HG03520 (cell line): ENCODE measurements around the gene LPXN.
"Not testable (repeated sequence)": the region's sequence is repeated elsewhere in the genome, so short reads cannot be mapped to it uniquely, and the experiment has no call there.

ENCODE experiments used
- ATAC-seq: cut with Tn5 transposase; IDR thresholded peaks from one replicate; pipeline ENCODE4 v1.9.1; 2021; ENCODE audit warnings: mild to moderate bottlenecking, moderate library complexity; ENCODE audit not compliant: unreplicated experiment

The LPXN gene

DNA sequence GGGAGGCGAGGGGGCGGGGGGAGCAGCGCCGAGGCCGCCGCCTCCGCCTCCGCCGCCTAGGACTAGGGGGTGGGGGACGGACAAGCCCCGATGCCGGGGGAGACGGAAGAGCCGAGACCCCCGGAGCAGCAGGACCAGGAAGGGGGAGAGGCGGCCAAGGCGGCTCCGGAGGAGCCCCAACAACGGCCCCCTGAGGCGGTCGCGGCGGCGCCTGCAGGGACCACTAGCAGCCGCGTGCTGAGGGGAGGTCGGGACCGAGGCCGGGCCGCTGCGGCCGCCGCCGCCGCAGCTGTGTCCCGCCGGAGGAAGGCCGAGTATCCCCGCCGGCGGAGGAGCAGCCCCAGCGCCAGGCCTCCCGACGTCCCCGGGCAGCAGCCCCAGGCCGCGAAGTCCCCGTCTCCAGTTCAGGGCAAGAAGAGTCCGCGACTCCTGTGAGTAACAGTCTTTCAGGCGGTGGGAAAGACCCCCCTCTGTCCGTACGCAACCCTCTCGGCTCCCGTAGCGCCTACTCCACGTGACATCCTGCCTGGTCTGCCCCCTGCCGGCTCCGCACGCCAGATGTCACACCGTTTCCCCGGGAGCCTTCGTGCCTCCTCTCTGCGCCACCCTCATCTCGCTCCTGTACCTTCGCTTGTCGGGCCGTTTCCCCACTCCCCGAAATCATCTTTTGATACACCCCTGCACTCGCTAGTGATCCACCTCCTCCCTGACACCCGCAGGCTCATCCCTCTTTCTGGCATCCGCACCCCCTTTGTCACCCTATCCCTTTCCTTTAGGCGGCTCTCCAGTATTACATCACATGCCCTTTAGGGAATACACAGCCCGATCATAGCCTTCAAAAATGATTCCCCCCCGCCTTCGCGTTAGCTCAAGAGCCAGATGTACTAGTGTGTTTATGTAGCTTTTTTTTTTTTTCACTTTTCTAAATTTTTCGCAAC is 3.8 kb upstream of the LPXN start:
- ATAC-seq = peak; percentile 31

DNA sequence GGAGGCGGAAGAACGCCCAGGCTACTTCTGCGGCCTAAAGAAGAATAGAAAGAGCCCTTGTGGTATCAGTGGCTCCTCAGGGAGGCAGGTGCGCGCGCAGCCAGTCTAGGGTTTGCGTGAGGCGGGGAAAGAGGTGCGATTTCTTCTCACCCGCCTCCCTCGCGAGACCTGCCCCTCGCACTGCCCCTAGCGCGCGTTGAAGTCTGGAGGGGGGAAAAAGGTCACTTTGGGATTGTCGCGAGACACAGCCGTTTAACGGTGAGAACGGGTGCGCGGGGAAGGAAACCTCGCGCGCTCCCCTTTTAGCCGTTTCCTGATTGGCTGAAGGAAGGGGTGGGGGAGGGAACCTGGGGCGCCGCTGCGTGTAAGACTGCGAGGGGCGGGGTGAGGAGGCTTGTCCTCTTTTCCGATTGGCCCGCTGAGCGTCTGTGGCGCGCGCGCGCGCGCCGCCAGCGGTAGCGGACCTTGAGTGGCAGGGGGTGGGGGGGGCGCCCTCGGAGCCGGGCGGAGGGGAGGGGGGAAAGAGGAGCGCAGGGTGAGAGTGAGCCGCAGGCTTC is 3.1 kb upstream of the LPXN start, which contains the start of gene ZFP91:
ZFP91 (plus strand) TSS at position 429 of the 557 bp plus-strand sequence. CDS start 219 bp downstream, outside the sequence.
- peak; percentile 31 for ATAC-seq

DNA sequence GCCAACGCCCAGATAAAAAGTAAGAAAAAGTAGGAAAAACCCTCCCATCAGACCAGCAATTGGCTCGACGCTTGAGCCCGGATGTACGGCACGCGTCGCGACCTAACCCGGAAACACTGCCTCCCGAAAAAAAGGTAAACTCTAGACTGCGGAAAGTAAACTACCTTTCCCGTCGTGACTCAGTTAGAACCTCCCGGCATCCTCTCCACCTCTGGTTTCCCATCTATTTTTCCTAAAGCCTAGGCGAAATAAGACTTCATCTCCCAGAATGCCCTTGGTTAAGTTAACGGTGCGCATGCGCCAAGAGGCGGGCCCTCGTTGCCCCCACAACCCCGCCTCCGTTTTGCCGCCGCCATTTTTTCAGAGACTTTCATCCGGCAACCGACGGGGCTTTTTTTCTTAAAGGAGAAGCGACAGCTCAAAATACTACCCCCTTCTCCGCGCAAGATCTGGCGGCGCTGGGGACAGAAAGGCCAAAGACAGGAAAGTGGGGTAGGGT is 2.5 kb upstream of the LPXN start:
- no peak for ATAC-seq

DNA sequence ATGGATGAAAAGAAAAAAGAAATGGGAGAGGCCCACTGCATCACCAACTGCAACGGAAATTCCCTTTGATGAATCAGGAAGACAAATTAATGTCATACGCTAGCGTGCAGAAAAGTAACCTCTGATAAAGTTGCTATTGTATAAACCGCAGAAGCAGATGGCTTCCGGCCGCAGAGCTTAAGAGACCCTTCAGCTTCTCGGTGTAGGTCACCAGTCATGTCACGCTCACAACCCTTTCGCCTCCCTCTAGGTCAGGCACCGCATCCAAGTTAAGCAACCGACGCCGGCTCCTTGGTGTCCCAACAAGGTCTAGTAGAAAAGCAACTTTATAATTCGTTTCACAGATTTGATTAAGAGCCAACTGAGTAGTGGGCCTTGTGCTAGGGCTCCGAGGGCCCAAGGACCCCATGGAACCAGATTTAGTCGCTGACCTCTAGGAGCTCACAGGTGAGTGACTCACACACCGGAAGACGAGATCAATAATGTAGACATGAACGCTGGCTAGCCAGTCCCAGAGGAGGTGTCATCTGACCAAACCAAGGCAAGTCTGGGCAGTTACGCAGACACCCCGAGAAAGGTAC is 2.0 kb upstream of the LPXN start:
- peak; percentile 47 for ATAC-seq

DNA sequence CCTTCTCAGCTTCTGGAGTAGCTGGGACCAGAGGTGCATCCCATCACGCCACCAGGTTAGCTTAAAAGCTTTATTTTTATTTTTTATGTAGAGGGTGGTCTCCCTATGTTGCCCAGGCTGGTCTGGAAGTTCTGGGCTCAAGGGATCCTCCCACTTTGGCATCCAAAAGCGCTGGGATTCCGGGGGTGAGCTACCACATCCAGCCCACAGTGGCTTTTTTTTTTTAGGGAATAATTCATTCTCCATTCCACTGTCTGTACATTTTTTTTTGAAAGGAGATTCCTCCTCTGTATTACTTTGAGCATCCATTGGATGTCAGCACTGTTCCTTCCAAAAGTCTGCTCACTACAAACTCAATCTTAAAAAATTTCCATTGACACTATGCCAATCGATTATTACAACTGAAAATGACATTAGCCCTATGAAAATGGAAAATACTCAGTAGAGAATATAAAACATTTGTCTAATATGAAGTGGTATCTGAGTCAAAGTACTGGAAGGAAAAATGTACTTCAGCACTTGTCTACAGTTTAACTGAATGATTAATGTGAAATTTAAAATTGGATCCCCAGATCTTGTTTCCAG is 1.3 kb upstream of the LPXN start:
- ATAC-seq = no peak

DNA sequence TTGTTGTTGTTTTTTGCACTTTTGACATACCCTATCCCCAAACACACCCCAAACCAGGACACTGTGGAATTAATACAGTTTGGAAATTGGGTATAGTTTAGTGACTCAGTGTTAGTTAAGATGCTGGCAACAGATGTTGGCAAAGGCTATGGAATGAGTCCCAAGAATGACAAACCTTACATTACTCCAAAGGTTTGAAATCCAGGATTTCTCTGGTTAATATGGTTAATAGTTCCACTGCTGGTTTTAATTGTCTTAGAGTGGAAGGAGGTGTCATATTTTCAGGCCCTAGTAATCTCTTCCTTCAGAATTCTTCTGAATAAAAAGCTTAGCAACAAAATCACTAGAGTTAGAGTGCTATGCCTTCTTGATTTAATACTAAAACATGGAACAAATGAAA is 775 bp downstream of the LPXN start:
- ATAC-seq = no peak

DNA sequence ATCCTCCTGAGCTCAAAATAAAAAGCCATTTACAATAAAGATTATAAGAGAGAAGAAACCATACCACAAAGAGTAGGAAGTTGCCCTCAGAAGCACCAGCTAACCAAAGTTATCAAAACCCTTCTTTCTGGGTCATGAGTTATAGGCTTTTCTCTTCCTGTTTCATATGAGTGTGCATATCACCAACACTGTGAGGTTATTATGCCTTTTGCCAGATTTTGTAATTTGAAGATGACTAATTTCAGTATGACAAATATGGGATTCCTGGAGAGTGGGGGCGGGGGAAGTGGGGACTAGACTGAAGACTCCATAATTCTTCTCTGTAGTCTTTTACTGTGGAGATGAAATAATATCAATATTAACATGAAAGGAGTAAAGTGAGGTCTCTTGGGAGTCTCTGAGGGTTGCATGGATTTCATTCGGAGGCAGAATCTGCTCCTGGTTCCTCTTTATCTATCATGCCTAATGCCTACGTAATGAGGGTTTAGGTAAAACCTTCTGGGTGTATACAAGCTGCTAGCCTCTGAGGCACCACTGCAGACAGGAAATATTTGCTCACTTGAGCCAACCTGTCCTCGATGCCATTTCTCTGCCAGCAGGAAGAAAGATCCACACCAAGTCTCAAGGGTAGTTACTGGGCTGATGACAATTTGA is 2.1 kb downstream of the LPXN start:
- no peak for ATAC-seq

DNA sequence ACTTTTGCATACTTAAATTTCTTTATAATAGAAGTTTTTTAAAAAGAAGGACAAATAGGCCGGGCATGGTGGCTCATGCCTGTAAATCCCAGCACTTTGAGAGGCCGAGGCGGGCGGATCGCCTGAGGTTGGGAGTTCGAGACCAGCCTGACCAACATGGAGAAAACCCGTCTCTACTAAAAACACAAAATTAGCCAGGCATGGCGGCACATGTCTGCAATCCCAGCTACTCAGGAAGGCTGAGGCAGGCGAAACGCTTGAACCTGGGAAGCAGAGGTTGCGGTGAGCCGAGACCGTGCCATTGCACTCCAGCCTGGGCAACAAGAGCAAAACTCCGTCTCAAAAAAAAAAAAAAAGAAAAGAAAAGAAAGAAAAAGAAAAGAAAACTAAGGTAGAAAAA is 2.8 kb downstream of the LPXN start:
- ATAC-seq = not testable (repeated sequence)

DNA sequence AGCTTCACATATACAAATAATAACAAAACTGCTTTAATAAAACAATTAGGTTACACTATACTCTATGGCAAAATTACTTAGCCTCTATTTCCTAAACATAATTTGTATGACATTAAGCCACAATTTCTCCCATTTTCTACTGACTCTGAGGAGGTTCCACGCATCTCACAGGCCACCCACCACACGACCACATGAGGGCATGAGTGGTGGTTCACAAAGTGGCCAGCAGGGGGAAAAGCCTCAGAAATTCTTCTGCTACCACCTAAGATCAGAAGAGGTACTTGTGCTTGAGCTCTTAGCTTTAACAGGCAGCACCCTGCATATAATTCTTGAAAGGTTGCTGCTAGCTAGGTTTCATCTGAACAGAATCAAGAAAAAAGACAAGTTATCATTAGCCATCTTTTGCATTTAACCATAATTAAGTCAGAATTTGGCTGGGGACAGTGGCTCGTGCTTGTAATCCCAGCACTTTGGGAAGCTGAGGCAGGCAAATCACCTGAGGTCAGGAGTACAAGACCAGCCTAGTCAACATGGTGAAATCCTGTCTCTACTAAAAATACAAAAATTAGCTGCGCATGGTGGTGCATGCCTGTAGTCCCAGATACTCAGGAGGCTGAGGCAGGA is 7.7 kb downstream of the LPXN start:
- peak; percentile 91 for ATAC-seq

DNA sequence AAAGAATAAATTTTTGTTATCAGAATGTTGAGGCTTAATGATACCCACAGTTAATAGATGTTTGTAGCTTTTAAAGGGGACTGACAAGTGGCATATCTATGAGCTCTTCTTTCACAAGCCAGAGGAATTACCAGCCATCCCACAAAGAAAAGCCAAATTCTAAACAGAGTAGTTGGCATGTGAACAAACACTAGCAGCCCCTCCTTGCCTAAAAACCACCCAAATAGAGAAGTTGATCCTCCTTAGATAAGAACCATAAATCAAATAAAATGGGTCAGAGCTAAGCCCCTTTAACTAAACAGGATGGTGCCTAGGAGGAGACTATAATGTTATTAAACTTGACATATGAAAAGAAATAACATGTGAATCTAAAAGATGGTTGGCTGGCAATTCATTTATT is 11.4 kb downstream of the LPXN start:
- no peak for ATAC-seq

DNA sequence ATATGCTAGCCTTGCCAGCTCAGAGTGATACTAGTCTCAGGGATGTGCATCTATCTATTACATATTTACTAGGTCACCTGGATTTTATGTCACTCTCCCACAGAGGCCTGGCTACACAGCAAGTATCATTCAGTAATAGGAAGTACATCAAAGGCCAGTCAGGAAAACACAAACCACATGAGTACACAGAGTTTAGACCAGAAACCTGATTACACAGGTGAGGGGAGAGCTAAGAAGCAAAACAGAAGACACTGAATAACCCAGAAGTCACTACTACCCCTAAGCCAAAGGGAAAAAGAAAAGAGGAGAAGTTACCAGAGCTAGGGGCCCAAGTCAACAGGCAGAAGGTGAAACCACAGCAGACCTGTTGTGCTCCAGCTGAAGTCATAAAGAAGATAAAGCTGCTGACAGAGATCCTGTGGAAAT is 13.3 kb downstream of the LPXN start:
- ATAC-seq = peak; percentile 67

DNA sequence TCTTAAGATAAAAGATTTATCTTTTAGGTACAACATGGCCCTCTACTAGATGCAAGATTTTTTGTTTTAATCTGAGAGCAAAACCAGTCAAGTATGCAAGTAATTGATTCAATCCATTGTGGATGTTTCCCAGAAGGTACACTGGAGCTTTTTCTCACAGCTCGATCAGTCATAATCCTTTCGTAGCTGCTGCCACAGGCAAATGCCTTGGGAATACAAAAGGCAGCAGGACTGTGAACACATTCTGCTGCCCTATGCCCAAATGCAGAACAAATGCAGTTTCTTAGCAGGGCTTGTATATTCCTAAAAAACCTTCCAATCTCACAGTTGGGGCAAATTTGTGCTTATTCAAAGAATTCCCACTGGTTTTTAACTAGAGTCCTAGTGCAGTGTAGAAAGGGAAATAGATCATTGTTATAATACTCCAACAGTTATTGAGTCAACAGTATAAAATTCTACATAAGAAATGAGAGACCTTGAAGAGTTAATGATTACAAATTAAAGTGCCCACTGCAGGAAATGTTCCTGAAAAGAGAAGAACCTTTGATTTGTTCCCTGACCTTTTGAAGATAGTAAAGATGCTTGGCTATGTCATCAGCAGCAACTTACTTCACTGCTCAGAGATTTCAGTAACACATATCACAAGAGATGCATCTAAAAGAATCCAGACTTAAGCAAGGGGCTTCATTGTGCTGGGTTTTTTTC is 14.1 kb downstream of the LPXN start:
- ATAC-seq = no peak

DNA sequence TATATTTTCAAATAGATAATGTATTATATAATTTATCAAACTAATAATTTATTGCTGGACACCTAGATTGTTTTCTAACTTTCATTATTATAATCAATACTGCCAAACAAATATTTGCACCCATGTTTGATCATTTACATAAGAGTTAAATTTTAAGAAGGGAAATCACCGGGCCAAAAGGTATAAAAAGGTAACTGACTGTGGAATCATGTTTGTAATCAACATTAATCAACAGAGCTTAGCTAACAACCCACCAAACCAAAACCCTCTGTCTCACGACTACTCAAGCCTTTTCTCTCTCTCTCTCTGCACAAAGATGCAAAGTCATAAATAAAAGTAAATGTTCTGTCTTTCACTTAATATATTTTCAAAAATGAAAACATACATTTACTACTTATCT is 14.8 kb downstream of the LPXN start:
- no peak for ATAC-seq

DNA sequence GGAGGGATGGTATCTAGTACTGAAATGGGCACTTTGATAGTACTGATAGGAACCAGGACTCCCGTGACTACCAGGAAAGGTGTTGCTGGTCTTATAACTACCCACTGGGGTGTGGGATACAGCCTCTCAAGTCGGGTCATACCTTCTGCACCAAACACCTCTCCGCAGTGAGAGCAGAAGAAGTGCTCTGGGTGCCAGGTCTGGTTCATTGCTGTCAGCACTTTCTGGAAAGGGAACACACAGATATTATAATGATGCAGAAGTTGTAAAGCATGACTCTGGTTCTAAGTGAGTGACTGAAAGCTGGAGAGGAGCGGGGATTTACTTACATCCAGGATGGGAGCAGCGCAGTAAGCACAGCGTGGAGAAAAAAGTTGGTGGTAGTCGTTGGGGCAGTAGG is 26.0 kb downstream of the LPXN start:
- no peak for ATAC-seq

DNA sequence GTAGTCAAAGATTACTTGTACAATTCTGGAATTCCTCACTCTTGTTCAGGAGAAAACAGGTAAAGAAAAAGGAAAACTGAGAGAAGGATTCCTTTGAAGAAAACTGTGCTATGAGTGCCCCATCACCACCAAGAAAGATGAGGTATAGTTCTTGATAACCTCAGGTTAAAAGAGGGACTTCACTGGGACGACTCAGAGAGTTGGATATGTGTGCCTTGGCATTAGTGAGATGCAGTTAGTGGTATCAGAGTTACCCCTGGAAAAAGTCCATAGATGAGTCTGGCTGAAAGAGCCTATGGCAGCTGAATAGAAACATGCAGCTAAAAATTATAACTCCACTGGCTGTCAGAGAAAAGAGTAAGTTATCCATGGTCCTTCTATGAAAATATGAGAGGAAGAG is 28.8 kb downstream of the LPXN start:
- no peak for ATAC-seq

DNA sequence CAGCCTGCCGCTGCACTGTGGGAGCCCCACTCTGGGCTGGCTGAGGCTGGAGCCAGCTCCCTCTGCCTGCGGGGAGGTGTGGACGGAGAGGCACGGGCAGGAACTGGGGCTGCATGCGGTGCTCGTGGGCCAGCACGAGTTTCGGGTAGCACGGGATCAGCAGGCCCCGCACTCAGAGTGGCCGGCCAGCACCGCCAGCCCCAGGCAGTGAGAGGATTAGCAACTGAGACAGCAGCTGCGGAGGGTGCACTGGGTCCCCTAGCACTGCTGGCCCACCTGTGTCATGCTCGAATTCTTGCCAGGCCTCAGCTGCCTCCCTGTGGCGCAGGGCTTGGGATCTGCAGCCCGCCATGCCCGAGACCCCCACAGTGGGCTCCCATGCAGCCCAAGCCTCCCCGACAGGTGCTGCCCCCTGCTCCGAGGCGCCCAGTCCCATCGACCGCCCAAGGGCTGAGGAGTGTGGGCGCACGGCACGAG is 43.8 kb downstream of the LPXN start:
- no peak for ATAC-seq

DNA sequence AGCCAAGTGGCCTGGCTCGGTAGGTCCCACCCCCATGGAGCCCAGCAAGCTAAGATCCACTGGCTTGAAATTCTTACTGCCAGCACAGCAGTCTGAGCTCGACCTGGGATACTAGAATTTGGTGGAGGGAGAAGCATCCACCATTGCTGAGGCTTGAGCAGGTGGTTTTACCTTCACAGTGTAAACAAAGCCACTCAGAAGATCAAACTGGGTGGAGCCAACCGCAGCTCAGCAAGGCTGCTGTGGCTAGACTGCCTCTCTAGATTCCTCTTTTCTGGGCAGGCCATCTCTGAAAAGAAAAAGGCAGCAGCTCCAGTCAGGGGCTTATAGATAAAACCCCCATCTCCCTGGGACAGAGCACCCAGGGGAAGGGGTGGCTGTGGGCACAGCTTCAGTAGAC is 45.4 kb downstream of the LPXN start:
- ATAC-seq = no peak

DNA sequence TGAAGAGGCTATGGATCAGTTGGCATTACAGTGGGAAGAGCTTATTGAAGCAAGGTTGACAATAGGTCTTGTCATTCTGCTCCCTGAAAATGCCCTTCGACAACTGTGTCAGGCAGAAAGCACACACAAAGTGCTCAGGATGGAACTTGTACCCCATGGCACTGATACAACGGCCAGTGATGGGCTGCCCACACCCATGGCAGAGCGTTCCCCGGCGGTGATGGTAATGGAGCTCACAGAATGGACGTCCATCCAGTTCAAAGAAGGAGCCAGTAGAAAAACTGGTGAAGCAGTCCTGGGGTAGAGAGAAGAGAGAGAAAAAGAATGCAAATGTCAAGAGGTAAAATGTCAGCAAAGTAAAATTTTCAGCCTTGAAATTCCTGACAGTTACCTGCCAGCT is 48.2 kb downstream of the LPXN start:
- no peak for ATAC-seq

DNA sequence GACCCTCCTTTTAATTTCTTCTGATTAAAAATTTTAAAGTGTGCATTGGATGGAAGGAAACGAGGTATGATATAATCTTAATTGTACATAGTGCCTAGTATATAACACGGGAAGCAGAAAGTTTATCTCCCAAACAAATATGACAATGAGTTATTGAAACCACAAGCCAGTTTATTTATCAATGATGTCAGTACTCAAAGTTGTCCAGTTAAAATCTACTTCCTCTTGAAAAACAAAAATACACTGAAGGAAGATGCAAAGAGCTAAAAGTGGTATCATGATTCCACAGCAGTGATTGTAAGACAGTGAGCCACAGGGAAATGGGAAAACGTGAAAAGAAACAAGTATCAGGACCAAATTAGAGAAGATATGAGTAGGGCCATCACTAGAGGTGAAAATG is 48.9 kb downstream of the LPXN start:
- no peak for ATAC-seq
